Hematopoietic multipotent progenitor cell treated with erythropoietin and hydrocortisone succinate and interleukin-3 and kit ligand, for 17 days (in vitro differentiated cells): ENCODE measurements around the gene TMCC3.

ENCODE experiments used
- DNase-seq: peaks from one replicate; pipeline ENCODE4 v3.0.0-alpha.2; 2015; ENCODE audit warnings: low spot score

The TMCC3 gene

GRCh38 chr12:94671917-94672316 lies 21.6 kb upstream of the TMCC3 start:
- DNase-seq, result no peak

DNA sequence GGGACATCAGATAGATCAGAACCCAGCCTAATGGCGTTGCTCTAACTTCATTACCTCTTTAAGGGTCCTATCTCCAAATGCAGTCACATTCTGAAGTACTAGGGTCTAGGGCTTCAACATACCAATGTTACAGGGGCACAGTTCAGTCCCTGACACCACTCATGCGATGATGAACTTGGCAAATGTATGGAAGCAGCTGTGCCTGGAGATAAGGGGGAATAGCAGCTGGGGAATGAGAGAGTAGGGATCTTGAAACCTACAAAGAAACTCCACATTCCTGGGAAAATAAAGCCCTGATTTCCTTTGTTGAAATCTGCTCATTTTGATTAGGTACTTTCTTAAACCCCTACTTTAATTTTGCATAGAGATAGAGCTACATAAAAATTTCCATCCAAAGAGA lies 20.5 kb upstream of the TMCC3 start:
- no peak for DNase-seq

- no peak for DNase-seq
These were observed 19.7 kb upstream of the TMCC3 start for GRCh38 chr12:94670075-94670474.

GRCh38 chr12:94667031-94667540 lies 16.7 kb upstream of the TMCC3 start:
- DNase-seq, result no peak

GRCh38 chr12:94666158-94666557 lies 15.8 kb upstream of the TMCC3 start:
- no peak for DNase-seq

DNA sequence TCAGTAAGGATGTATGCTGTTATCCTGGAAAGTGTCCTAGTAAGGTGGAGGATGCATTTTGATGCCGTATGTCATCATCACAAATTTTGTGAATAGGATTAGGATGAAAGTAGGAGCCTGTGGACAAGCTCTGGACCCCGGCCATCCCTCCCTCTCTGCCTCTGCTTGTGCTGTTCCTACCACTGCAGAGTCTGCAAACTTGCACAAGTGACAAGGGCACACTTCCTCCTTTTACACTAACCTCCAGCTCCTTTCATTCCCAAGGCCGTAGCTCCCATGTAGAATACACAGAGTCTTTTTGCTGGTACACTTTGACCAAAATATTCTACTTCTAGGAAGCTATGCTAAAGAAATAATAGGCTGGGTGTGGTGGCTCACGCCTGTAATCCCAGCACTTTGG lies 13.3 kb upstream of the TMCC3 start:
- no peak for DNase-seq

- DNase-seq, result no peak
These were observed 12.7 kb upstream of the TMCC3 start for GRCh38 chr12:94663071-94663470.

- no peak for DNase-seq
These were observed 10.1 kb upstream of the TMCC3 start for GRCh38 chr12:94660436-94660835.

- no peak for DNase-seq
These were observed 9.1 kb upstream of the TMCC3 start for GRCh38 chr12:94659346-94659930.

GRCh38 chr12:94658931-94659330 lies 8.6 kb upstream of the TMCC3 start:
- DNase-seq, result no peak

DNA sequence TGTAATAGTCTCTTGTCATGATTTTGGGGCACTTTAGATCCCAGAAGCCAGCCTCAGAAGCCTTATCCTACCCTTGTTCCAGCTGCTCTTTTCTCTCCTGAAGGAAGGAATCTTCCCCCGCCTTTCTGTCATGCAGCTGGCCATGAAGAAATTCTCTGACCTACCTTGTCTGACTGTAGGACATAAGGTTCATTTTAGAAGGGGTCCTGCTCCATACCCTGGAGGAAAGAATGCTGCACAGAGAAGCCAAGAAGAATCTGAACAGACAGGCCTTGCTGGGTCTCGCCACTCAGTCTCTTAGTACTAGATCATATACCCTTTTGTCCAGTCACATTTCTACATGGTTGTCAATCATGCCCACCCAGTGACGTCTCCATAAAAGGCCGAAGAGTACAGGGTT lies 6.2 kb upstream of the TMCC3 start:
- no peak for DNase-seq

GRCh38 chr12:94649349-94650142 lies 811 bp downstream of the TMCC3 start:
- no peak for DNase-seq

DNA sequence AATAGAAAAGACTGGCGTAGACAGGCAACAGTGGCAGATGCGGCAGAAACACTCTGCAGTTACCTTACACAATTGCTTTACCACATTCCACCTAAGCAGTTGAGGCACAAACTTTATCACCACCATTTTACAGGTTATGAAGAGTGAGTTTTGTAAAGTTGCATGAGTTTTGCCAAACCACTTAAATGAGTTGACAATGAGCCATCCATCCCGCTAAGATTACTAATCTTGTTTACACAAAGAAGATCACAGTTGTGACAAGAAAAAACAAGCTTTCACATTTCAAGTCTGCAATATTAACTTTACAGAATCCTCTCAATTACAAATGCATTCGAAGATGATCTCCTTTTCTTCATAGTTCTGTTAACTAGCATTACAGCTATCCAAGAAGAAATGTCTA lies 1.8 kb downstream of the TMCC3 start:
- no peak for DNase-seq

DNA sequence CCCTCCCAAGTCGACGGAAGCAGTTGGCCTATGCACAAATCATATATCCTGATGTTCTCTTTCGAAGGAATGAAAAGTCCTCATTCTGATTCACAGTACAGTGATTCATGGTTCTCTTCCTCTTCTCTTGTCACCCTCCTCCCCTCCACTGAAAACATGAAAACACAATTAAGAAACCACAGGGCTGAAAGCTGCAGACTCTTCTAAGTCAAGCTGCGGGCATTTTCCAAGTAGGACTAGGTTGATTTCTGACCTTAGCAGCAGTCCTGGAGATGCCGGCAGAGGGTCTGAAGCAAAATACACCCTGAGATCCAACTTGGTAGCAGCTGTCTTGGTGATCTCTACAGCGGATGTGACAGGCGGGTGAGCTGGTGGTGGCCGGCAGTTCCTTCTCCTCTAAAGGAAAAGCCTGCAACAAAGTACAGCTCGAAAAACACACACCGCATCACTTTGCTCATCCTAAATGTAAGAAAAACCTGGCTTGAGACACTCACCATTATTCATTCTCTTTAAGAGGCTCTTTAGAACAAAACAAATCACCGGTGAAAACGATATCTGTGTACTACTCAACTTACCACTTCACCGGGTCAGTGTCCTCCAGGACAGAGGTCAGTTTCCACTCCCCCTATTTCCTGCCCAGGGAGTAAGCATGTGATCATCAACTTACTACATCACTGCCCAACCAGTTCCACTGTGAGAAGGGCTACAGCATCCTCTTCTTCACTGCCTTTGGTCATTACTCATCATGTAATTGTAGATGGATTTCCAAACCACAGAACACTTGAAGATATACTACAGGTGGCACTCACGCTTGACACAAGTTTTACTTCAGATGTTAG lies 6.0 kb downstream of the TMCC3 start:
- DNase-seq, result no peak

DNA sequence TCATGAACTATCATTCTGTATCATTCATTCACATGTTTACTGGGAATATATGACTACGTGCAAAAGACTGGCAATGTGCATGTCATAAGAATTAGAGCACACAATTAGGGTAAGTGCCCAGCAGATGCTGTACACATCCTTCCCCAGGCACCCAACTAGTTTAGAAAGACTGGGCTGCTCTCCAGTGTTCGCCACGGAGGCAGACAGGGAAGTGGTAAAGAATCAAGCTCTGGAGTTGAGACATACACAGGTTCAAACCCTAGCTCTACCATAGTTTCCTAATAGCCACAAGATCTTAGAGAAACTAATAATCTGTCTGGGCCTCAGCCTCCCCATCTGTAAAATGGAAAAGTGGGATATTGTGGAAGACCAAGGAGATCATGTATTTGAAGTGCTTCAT lies 6.8 kb downstream of the TMCC3 start:
- no peak for DNase-seq

GRCh38 chr12:94641283-94641682 lies 9.1 kb downstream of the TMCC3 start:
- no peak for DNase-seq

DNA sequence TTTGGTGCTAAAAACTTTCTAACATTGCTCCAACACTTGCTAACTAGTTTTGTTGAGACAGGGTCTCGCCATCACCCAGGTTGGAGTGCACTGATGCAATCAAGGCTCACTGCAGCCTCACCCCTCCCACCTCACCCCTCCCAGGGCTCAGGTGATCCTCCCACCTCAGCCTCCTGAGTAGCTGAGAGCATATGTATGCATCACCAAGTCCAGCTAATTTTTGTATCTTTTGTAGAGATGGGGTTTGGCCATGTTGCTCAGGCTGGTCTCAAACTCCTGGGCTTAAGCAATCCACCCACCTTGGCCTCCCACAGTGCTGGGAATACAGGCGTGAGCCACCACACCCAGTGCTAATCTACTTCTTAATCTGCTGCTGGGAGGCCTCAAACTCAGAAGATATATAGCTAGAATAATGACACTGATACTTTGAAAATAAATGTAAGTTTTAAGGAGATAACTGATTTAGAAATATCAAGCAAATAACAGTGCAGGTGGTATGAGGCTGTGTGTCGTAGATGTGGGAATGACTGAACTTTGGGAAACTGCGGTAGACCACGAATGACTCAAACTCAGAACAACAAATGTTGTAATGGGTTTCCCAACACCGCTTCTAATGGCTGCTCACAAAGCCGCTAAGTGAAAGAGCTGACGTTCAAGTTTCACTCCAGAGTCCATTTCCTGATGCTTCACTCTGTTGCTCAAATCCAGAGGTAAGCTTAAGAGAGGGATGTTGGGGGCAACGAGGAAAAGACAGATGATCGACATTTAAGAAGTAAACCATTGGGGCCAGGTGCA lies 10.0 kb downstream of the TMCC3 start:
- DNase-seq, result no peak

DNA sequence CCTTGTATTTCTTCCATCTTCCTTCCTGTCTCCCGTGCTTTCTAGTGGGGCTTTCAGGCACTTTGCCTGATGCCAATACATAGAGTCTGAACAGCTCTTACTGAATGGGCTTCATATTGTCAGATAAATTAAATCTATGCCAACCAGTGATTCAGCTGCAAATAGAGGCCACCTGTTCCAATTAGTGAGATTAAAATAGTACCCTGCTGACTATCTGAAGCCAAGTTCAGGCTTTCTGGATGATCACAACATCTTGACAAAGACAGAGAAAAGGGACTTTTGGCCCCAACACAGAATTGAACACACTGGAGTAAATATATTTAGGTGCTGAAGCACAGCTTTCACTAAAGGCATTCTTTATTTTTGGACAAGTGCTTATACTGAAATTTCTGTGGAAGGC lies 11.8 kb downstream of the TMCC3 start:
- DNase-seq, result no peak

GRCh38 chr12:94637390-94638113 lies 12.8 kb downstream of the TMCC3 start:
- no peak for DNase-seq

DNA sequence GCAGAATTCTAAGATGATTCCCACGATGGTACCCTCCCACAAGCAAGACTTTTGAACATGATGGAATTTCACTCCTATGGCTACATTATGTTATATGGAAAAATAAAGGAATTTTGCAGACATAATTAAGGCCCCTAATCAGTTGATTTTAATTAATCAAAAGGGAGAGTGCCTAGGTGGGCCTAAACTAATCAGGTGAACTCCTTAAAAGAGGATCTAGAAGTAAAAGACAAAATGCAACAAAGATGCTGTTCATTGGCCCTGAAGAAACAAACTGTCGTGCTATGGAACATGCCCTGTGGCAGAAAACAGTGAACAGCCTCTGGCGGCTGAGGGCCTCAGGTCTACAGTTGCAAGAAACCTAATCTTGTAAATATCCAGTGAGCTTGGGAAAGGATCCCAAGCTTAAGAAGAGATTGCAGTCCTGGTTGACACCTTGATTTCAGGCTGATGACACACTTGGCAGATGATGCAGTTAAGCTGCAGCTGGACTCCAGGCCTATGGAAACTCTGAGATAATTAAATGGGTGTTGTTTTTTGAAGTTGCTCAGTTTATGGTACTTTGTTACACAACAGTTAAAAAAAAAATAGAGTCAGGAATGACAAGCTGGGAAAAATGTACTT lies 13.8 kb downstream of the TMCC3 start:
- DNase-seq, result no peak

- DNase-seq, result no peak
These were observed 15.6 kb downstream of the TMCC3 start for GRCh38 chr12:94634717-94635116.
